ENCODE results near the gene GRN. TPM values are rescaled to one million over a fixed set of nuclear protein-coding genes. Genes with fewer than 3 reads are reported as not detected.

The GRN gene
- total and polyA plus RNA-seq, 2 of the 13 experiments (the other 11 are each of a cell fraction or from before 2014, with no cell fraction given) = 86.6 to 143 TPM

- no peak for TF ChIP-seq GTF3A (CRISPR knock-in tag; conservative IDR thresholded peaks at IDR 0.05)
- no peak for TF ChIP-seq ZNF205 (CRISPR knock-in tag; IDR thresholded peaks at IDR 0.05)
- TF ChIP-seq ZNF296 (CRISPR knock-in tag; conservative IDR thresholded peaks at IDR 0.05) = no peak
- no peak for TF ChIP-seq RBAK (CRISPR knock-in tag; IDR thresholded peaks at IDR 0.05)
- no peak for TF ChIP-seq RFX5 (IDR thresholded peaks at IDR 0.05; ENCODE audit: low read depth, low read length)
- TF ChIP-seq ZSCAN31 (CRISPR knock-in tag; IDR thresholded peaks at IDR 0.05; ENCODE audit: low read depth) = no peak
- 0 out of 2 replicates have a peak, but pooled peaks have one; percentile 30 for TF ChIP-seq HOMEZ (CRISPR knock-in tag; IDR thresholded peaks at IDR 0.05; ENCODE audit: low read depth)
- TF ChIP-seq ATF7-NPFF (CRISPR knock-in tag; IDR thresholded peaks at IDR 0.05; ENCODE audit: low read depth) = peak; percentile 61; the same call in 1 of the 2 replicates
- TF ChIP-seq PREB (CRISPR knock-in tag; IDR thresholded peaks at IDR 0.05) = no peak
- no peak for TF ChIP-seq CC2D1A (CRISPR knock-in tag; IDR thresholded peaks at IDR 0.05)
- no peak for TF ChIP-seq RNF219 (CRISPR knock-in tag; IDR thresholded peaks at IDR 0.05)
- TF ChIP-seq NFKB2 (CRISPR knock-in tag; IDR thresholded peaks at IDR 0.05; ENCODE audit: borderline replicate concordance) = peak; percentile 80; the same call in 1 of the 2 replicates
- no peak for TF ChIP-seq ARID3A (IDR thresholded peaks at IDR 0.05; ENCODE audit: low read depth, low read length)
- peak; percentile 35; the same call in 1 of the 2 replicates for TF ChIP-seq ZBTB25 (CRISPR knock-in tag; IDR thresholded peaks at IDR 0.05)
- TF ChIP-seq PHF20 (CRISPR knock-in tag; IDR thresholded peaks at IDR 0.05) = peak; percentile 73
- TF ChIP-seq LCORL (IDR thresholded peaks at IDR 0.05) = no peak
- TF ChIP-seq LCORL (CRISPR knock-in tag; IDR thresholded peaks at IDR 0.05) = 0 out of 2 replicates have a peak, but pooled peaks have one; percentile 61
- peak; percentile 43; the same call in 1 of the 2 replicates for TF ChIP-seq TFDP2 (CRISPR knock-in tag; IDR thresholded peaks at IDR 0.05)
Measured at GRCh38 chr17:44326861-44327444, 18.1 kb upstream of the GRN start (continued).
